HepG2 (cell line): ENCODE results near the gene PRDX5. TPM values are rescaled to one million over a fixed set of nuclear protein-coding genes. Genes with fewer than 3 reads are reported as not detected.

Source experiments
- FOSL1 ChIP-seq: sonication (generic); formaldehyde crosslinking; IDR thresholded peaks from 2 replicates; pipeline ENCODE4 v1.9.0; 2021; ENCODE audit warnings: missing genetic modification reagents, borderline replicate concordance
- RARA ChIP-seq: IDR thresholded peaks from 2 replicates; pipeline ENCODE4 v1.6.1; 2016; ENCODE audit warnings: missing genetic modification reagents, missing compliant biosample characterization
- SAP130 ChIP-seq: IDR thresholded peaks from 2 replicates; pipeline ENCODE4 v1.6.1; 2016; ENCODE audit warnings: low read depth
- SIN3B ChIP-seq: fragments of 150-350 bp; IDR thresholded peaks from 2 replicates; pipeline ENCODE4 v1.6.1; 2014; ENCODE audit warnings: low read length
- TEAD3 ChIP-seq: optimal IDR thresholded peaks from 2 replicates; pipeline ENCODE3; 2016; ENCODE audit warnings: borderline replicate concordance
- ZNF121 ChIP-seq: sonication (generic); formaldehyde crosslinking; IDR thresholded peaks from 2 replicates; pipeline ENCODE4 v1.5.0; 2020; ENCODE audit warnings: mild to moderate bottlenecking, missing genetic modification reagents
- ZNF720 ChIP-seq: sonication (generic); formaldehyde crosslinking; IDR thresholded peaks from 2 replicates; pipeline ENCODE4 v1.4.0; 2020; ENCODE audit warnings: missing genetic modification reagents
- polyA plus RNA-seq, 8 experiments: library from polyadenylated mRNA; depleted of rRNA in 3 of 8; stranded (reverse) in 7 of 8; unstranded in 1 of 8; fragments of >200 nt; fragmentation: Illumina TruSeq in 4 of 8; extraction: Trizol in 4 of 8; gene quantifications; 2 replicates each; pipeline versions ENCODE4 v1.2.1 to v1.2.3, GENCODE V29; 2011 to 2016; ENCODE audit warnings: low read depth in 4 of 8, missing spikeins in 1 of 8, mixed read lengths in 1 of 8; ENCODE audit not compliant: insufficient read depth in 1 of 8
- total RNA-seq, 5 experiments: library from RNA; depleted of rRNA; stranded (reverse); fragments of >200 nt; fragmentation: Illumina TruSeq; extraction: Trizol; gene quantifications; 2 replicates each; pipeline ENCODE4 v1.2.3, GENCODE V29; 2016; ENCODE audit warnings: low read depth in 1 of 5
- TF ChIP-seq, protein P1 (sequence below): sonication (generic); formaldehyde crosslinking; IDR thresholded peaks from 2 replicates; pipeline ENCODE4 v1.5.1; 2020; ENCODE audit warnings: mild to moderate bottlenecking, missing genetic modification reagents, borderline replicate concordance

Gene PRDX5
- total and polyA plus RNA-seq, 2 of the 13 experiments (the other 11 are each of a cell fraction or from before 2014, with no cell fraction given), result 215 to 311 TPM

GRCh38 chr11:64334764-64335735, 17.1 kb downstream of the PRDX5 start (continued):
- TF ChIP-seq FOSL1, result peak; percentile 46; the same call in 1 of the 2 replicates
- peak; percentile 86; the same call in 1 of the 2 replicates for TF ChIP-seq ZNF121 (CRISPR knock-in tag)
- TF ChIP-seq SIN3B, result no peak
- TF ChIP-seq ZNF720, result no peak
- TF ChIP-seq RARA (CRISPR knock-in tag), result 0 out of 2 replicates have a peak, but pooled peaks have one; percentile 13
- TF ChIP-seq TEAD3 (CRISPR knock-in tag), result peak; percentile 34
- TF ChIP-seq, protein P1, sequence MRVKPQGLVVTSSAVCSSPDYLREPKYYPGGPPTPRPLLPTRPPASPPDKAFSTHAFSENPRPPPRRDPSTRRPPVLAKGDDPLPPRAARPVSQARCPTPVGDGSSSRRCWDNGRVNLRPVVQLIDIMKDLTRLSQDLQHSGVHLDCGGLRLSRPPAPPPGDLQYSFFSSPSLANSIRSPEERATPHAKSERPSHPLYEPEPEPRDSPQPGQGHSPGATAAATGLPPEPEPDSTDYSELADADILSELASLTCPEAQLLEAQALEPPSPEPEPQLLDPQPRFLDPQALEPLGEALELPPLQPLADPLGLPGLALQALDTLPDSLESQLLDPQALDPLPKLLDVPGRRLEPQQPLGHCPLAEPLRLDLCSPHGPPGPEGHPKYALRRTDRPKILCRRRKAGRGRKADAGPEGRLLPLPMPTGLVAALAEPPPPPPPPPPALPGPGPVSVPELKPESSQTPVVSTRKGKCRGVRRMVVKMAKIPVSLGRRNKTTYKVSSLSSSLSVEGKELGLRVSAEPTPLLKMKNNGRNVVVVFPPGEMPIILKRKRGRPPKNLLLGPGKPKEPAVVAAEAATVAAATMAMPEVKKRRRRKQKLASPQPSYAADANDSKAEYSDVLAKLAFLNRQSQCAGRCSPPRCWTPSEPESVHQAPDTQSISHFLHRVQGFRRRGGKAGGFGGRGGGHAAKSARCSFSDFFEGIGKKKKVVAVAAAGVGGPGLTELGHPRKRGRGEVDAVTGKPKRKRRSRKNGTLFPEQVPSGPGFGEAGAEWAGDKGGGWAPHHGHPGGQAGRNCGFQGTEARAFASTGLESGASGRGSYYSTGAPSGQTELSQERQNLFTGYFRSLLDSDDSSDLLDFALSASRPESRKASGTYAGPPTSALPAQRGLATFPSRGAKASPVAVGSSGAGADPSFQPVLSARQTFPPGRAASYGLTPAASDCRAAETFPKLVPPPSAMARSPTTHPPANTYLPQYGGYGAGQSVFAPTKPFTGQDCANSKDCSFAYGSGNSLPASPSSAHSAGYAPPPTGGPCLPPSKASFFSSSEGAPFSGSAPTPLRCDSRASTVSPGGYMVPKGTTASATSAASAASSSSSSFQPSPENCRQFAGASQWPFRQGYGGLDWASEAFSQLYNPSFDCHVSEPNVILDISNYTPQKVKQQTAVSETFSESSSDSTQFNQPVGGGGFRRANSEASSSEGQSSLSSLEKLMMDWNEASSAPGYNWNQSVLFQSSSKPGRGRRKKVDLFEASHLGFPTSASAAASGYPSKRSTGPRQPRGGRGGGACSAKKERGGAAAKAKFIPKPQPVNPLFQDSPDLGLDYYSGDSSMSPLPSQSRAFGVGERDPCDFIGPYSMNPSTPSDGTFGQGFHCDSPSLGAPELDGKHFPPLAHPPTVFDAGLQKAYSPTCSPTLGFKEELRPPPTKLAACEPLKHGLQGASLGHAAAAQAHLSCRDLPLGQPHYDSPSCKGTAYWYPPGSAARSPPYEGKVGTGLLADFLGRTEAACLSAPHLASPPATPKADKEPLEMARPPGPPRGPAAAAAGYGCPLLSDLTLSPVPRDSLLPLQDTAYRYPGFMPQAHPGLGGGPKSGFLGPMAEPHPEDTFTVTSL (CRISPR knock-in tag), result no peak
- TF ChIP-seq SAP130, result peak; percentile 65
